Keratinocyte (primary cell): Measurements from ENCODE around the gene DPP3. TPM values are rescaled to one million over a fixed set of nuclear protein-coding genes. Genes with fewer than 3 reads are reported as not detected.

Source experiments
- DNase-seq: peaks from one replicate; pipeline ENCODE4 v3.0.0-alpha.2; 2011; ENCODE audit warnings: low read depth, missing footprints, low spot score
- FAIRE-seq: peaks from 2 replicates; lab custom pipeline; 2011; peaks lifted over from hg19 to GRCh38; lab: Jason Lieb, UNC
- H2AFZ ChIP-seq: 2 replicates; pipeline ENCODE4 v1.6.0; 2012; ENCODE audit warnings: low read length, control low read depth, inconsistent platforms; ENCODE audit not compliant: control insufficient read depth
- H3K27ac ChIP-seq: 2 replicates; pipeline ENCODE4 v1.5.1; 2011; ENCODE audit warnings: low read length; ENCODE audit not compliant: control insufficient read depth, insufficient read depth
- H3K27me3 ChIP-seq: 3 replicates; pipeline ENCODE4 v1.6.0; 2011; ENCODE audit warnings: low read length; ENCODE audit not compliant: control insufficient read depth, insufficient read depth; ENCODE audit errors: extremely low read depth
- H3K36me3 ChIP-seq, 2 experiments: 2 replicates in 1 of 2; 3 replicates in 1 of 2; pipeline ENCODE4 v1.5.1; 2011; ENCODE audit warnings: low read length in 2 of 2, mild to moderate bottlenecking in 1 of 2; ENCODE audit not compliant: control insufficient read depth in 2 of 2, insufficient read depth in 2 of 2; ENCODE audit errors: extremely low read depth in 1 of 2
- H3K4me1 ChIP-seq: 3 replicates; pipeline ENCODE4 v1.5.1; 2011; ENCODE audit warnings: low read length; ENCODE audit not compliant: control insufficient read depth, insufficient read depth; ENCODE audit errors: extremely low read depth
- H3K4me2 ChIP-seq: 3 replicates; pipeline ENCODE4 v1.6.0; 2011; ENCODE audit warnings: low read depth, low read length; ENCODE audit not compliant: control insufficient read depth, insufficient read depth; ENCODE audit errors: extremely low read depth
- H3K4me3 ChIP-seq, 3 experiments: fragments of 200-600 bp in 1 of 3; sonication (generic) in 1 of 3; 2 replicates in 2 of 3; 3 replicates in 1 of 3; pipeline ENCODE4 v1.5.1; 2011 to 2016; ENCODE audit warnings: low read length in 3 of 3, mild to moderate bottlenecking in 3 of 3, control low read depth in 2 of 3, inconsistent platforms in 1 of 3, low read depth in 1 of 3, mixed read lengths in 1 of 3, mixed run types in 1 of 3, moderate library complexity in 1 of 3; ENCODE audit not compliant: control insufficient read depth in 2 of 3, insufficient read depth in 2 of 3; ENCODE audit errors: extremely low read depth in 1 of 3
- H3K79me2 ChIP-seq: 2 replicates; pipeline ENCODE4 v1.6.0; 2012; ENCODE audit warnings: low read length; ENCODE audit not compliant: control insufficient read depth, insufficient read depth
- H3K9ac ChIP-seq: 3 replicates; pipeline ENCODE4 v1.6.0; 2011; ENCODE audit warnings: low read length; ENCODE audit not compliant: control insufficient read depth, insufficient read depth; ENCODE audit errors: extremely low read depth
- H3K9me1 ChIP-seq: 3 replicates; pipeline ENCODE4 v1.6.0; 2011; ENCODE audit warnings: low read length; ENCODE audit not compliant: control insufficient read depth, insufficient read depth; ENCODE audit errors: extremely low read depth
- H3K9me3 ChIP-seq: 2 replicates; pipeline ENCODE4 v1.5.1; 2012; ENCODE audit warnings: low read depth, low read length; ENCODE audit not compliant: control insufficient read depth
- H4K20me1 ChIP-seq: 3 replicates; pipeline ENCODE4 v1.6.0; 2011; ENCODE audit warnings: low read length; ENCODE audit not compliant: control insufficient read depth, insufficient read depth; ENCODE audit errors: extremely low read depth
- EZH2 ChIP-seq: IDR thresholded peaks from one replicate; pipeline ENCODE4 v1.6.1; 2012; ENCODE audit warnings: inconsistent platforms, mild to moderate bottlenecking, low read length, moderate library complexity
- dilution Hi-C: fragments of 300-500 bp; cut with MboI; formaldehyde crosslinking; loops from one replicate; pipeline ENCODE4 v1.7.0; 2020; ENCODE audit warnings: low sequenced_read_pairs; ENCODE audit not compliant: extremely low pct_ligation_motif_present
- polyA plus RNA-seq, 5 experiments: library from polyadenylated mRNA; depleted of rRNA in 3 of 5; stranded (reverse) in 3 of 5; stranded (forward) in 1 of 5; unstranded in 1 of 5; fragments of >200 nt; gene quantifications; 1 replicate in 1 of 5; 2 replicates in 3 of 5; 3 replicates in 1 of 5; pipeline versions ENCODE4 v1.2.1 to v1.2.3, GENCODE V29; 2011 to 2012; ENCODE audit warnings: missing spikeins in 2 of 5, low read depth in 1 of 5, low replicate concordance in 1 of 5
- TF ChIP-seq, protein P1 (sequence below), 3 experiments: IDR thresholded peaks in 1 of 3; conservative IDR thresholded peaks in 1 of 3; optimal IDR thresholded peaks in 1 of 3; 2 replicates in 2 of 3; 3 replicates in 1 of 3; pipeline versions ENCODE3 to v1.5.1; 2011; ENCODE audit warnings: low read length in 3 of 3, mild to moderate bottlenecking in 3 of 3, moderate library complexity in 2 of 3, control low read depth in 1 of 3, inconsistent platforms in 1 of 3; ENCODE audit not compliant: insufficient read depth in 2 of 3; ENCODE audit errors: extremely low read depth in 1 of 3

Gene DPP3
- polyA plus RNA-seq, 1 donor (not counting 4 experiments of a cell fraction or from before 2014, with no cell fraction given), result 57.9 TPM

DNA sequence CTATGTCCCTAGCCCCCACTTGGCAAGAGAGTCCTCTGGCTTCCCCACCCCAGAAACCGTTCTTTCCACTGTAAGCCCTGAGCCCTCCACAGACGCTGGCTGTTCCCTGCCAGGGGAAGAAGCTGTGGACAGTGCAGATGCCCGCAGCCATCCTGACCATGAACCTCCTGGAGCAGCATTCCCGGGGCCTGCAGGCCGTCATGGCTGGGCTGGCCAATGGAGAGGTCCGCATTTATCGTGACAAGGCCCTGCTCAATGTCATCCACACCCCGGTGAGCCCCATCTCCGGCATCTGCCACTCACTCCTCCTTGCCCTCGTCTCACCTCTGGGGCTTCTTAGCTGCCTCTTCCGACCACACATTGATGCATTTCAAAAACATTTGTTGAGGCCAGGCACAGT, 43.4 kb downstream of the DPP3 start:
- Histone ChIP-seq H3K4me3 (no peak overlapping the region), H3K79me2 (no peaks in the 10 kb centered on the region), H3K9me3 (no peaks in the 10 kb centered on the region), H2AFZ (no peak overlapping the region), H3K27me3 (no peaks in the 10 kb centered on the region), H3K9me1 (no peaks in the 10 kb centered on the region), H4K20me1 (no peaks in the 10 kb centered on the region), H3K27ac (no peak overlapping the region), H3K9ac (no peak overlapping the region), H3K36me3 (peaks cover 12 to 17% of the 10 kb centered on the region in 2 experiments), H3K4me1 (no peaks in the 10 kb centered on the region), H3K4me2 (no peak overlapping the region)
- DNase-seq (no peak), FAIRE-seq (no peak)
- dilution Hi-C loops, result no loop called here
- TF ChIP-seq EZH2, result no peak
- TF ChIP-seq, protein P1, sequence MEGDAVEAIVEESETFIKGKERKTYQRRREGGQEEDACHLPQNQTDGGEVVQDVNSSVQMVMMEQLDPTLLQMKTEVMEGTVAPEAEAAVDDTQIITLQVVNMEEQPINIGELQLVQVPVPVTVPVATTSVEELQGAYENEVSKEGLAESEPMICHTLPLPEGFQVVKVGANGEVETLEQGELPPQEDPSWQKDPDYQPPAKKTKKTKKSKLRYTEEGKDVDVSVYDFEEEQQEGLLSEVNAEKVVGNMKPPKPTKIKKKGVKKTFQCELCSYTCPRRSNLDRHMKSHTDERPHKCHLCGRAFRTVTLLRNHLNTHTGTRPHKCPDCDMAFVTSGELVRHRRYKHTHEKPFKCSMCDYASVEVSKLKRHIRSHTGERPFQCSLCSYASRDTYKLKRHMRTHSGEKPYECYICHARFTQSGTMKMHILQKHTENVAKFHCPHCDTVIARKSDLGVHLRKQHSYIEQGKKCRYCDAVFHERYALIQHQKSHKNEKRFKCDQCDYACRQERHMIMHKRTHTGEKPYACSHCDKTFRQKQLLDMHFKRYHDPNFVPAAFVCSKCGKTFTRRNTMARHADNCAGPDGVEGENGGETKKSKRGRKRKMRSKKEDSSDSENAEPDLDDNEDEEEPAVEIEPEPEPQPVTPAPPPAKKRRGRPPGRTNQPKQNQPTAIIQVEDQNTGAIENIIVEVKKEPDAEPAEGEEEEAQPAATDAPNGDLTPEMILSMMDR (optimal IDR thresholded peaks at IDR 0.05 in 1 of 3, IDR thresholded peaks at IDR 0.05 in 1 of 3, conservative IDR thresholded peaks at IDR 0.05 in 1 of 3; ENCODE audit: extremely low read depth in 1 of 3, insufficient read depth in 2 of 3, low read length in 3 of 3), result no peak

DNA sequence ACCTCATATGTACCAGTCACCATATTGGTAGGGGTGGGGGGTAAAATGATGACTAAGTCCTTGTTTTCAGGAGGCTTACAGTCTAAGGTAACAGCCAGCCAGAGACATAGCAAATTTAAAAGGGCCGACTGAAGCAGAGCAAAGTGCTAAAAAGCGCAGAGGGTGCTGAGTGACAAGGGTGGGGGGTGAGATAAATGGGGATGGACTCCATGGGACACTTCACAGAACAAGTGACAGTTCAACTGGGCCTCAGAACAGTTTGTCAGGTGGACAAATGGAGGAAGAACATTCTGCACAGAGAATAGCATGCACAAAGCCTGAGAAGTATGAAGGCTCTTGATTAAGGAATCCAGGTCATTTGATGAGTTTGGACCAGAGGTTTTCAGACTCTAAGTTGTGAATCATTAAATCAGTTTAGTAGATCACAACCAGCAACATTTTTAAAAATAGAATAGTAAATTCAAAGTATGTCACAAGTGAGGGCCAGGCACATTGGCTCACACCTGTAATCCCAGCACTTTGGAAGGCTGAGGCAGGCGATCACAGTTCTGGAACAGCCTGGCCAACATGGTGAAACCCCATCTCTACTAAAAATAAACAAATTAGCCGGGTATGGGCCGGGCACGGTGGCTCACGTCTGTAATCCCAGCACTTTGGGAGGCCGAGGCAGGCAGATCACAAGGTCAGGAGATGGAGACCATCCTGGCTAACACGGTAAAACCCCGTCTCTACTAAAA, 44.2 kb downstream of the DPP3 start:
- H4K20me1 ChIP-seq, result no peaks in the 10 kb centered on the region
- peaks cover 10 to 18% of the 10 kb centered on the region in 2 experiments for H3K36me3 ChIP-seq
- H3K27ac ChIP-seq, result no peak overlapping the region
- no peak overlapping the region for H3K9ac ChIP-seq
- H3K9me3 ChIP-seq, result no peaks in the 10 kb centered on the region
- H3K79me2 ChIP-seq, result no peaks in the 10 kb centered on the region
- dilution Hi-C loops, result no loop called here
- no peak overlapping the region for H3K4me2 ChIP-seq
- no peaks in the 10 kb centered on the region for H3K9me1 ChIP-seq
- no peaks in the 10 kb centered on the region for H3K27me3 ChIP-seq
- no peak overlapping the region for H2AFZ ChIP-seq
- H3K4me3 ChIP-seq, result no peak overlapping the region
- no peak for DNase-seq
- no peaks in the 10 kb centered on the region for H3K4me1 ChIP-seq
- FAIRE-seq, result no peak
- TF ChIP-seq, protein P1 (optimal IDR thresholded peaks at IDR 0.05 in 1 of 3, IDR thresholded peaks at IDR 0.05 in 1 of 3, conservative IDR thresholded peaks at IDR 0.05 in 1 of 3; ENCODE audit: extremely low read depth in 1 of 3, insufficient read depth in 2 of 3, low read length in 3 of 3), result no peak
- no peak for TF ChIP-seq EZH2
